Measurements from ENCODE around the gene GLDC.

The GLDC gene

DNA sequence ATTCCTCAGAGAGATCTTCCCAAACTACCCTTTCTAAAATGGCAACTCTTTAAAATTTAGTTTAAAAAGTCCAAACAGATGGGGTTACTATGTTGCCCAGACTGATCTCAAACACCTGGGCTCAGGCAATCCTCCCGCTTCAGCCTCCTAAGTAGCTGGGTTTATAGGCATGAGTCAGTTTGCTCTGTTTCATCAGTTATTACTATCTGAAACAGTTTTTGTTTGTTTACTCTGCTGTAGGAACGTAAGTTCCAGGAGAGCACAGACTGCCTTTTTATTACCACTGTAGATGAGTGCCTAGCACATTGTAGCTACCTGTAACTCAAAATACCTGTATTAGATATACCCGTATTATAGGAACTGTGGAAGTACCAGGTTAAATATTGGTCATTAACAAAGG is 143.1 kb downstream of the GLDC start:
- no peak for DNase-seq (ENCODE audit: low read depth in 1 of 2, low spot score in 1 of 2)
- Histone ChIP-seq H3K4me3 (replicated peaks; ENCODE audit: insufficient read depth, low read length) (no peak overlapping the region), H3K27me3 (ENCODE audit: insufficient read depth, poor library complexity, severe bottlenecking) (no peaks in the 10 kb centered on the region), H3K27ac (replicated peaks) (no peak overlapping the region)
- TF ChIP-seq POLR2AphosphoS5 (IDR thresholded peaks at IDR 0.05; ENCODE audit: low read depth) (no peak), SPI1 (IDR thresholded peaks at IDR 0.05; ENCODE audit: borderline replicate concordance, low read depth) (no peak), GABPA (IDR thresholded peaks at IDR 0.05; ENCODE audit: low read depth) (no peak)
- TF ChIP-seq, protein P1, sequence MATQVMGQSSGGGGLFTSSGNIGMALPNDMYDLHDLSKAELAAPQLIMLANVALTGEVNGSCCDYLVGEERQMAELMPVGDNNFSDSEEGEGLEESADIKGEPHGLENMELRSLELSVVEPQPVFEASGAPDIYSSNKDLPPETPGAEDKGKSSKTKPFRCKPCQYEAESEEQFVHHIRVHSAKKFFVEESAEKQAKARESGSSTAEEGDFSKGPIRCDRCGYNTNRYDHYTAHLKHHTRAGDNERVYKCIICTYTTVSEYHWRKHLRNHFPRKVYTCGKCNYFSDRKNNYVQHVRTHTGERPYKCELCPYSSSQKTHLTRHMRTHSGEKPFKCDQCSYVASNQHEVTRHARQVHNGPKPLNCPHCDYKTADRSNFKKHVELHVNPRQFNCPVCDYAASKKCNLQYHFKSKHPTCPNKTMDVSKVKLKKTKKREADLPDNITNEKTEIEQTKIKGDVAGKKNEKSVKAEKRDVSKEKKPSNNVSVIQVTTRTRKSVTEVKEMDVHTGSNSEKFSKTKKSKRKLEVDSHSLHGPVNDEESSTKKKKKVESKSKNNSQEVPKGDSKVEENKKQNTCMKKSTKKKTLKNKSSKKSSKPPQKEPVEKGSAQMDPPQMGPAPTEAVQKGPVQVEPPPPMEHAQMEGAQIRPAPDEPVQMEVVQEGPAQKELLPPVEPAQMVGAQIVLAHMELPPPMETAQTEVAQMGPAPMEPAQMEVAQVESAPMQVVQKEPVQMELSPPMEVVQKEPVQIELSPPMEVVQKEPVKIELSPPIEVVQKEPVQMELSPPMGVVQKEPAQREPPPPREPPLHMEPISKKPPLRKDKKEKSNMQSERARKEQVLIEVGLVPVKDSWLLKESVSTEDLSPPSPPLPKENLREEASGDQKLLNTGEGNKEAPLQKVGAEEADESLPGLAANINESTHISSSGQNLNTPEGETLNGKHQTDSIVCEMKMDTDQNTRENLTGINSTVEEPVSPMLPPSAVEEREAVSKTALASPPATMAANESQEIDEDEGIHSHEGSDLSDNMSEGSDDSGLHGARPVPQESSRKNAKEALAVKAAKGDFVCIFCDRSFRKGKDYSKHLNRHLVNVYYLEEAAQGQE (IDR thresholded peaks at IDR 0.05; ENCODE audit: insufficient replicate concordance, low read depth), result no peak

DNA sequence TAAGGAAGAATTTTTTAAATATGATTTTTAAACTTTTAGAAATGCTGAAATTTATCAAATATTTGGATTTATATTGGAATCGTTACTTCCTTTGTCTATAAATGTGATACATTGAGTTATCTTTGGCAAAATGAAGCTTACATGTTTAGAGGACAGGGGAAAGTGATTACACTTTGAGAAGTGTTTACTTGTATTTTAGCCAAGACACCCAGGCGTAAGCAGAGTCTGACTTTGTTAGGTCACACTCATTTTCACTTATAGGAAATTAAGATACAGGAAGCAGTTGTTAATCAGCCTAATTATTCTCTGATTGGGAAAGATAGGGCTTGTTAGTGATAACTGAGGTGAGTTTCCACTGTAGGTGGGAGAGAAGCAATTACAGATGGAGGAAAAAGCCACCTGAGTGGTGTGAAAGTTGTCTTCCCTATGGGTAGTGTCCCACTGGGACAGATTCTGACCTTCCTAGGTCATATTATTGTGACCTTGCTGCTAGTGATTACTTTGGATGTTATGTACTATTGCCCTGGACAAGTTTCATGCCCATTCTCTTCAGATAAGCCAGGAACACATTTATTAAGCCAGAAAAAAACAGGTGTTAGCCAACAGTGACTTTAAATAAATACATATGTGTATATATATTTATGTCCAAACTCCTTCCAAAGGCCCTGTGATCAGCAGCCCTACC is 143.9 kb downstream of the GLDC start:
- no peaks in the 10 kb centered on the region for H3K27me3 ChIP-seq (ENCODE audit: insufficient read depth, poor library complexity, severe bottlenecking)
- no peak for DNase-seq (ENCODE audit: low read depth in 1 of 2, low spot score in 1 of 2)
- TF ChIP-seq, protein P1 (IDR thresholded peaks at IDR 0.05; ENCODE audit: insufficient replicate concordance, low read depth), result no peak
- TF ChIP-seq GABPA (IDR thresholded peaks at IDR 0.05; ENCODE audit: low read depth) (no peak), POLR2AphosphoS5 (IDR thresholded peaks at IDR 0.05; ENCODE audit: low read depth) (no peak)
- no peak overlapping the region for H3K27ac ChIP-seq (replicated peaks)
- H3K4me3 ChIP-seq (replicated peaks; ENCODE audit: insufficient read depth, low read length), result no peak overlapping the region

DNA sequence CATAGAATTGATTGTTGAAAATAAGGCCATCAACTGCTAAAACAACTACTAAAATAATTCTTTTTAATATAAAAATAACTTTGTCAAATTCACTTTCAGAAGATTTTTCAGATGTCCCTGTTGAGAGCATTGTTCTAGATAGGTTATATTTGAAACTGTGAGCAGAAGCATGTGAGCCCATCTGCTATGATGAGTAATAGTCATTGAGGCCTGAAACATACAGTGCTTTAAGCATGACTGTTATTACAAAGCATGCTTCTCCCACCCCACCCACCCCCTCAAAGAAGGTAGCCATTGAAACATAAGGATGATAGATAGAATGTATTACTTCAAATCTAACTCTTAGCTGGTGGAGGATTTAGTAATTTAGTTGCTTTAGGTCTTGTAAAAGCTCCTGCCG is 146.5 kb downstream of the GLDC start:
- no peak overlapping the region for H3K27ac ChIP-seq (replicated peaks)
- no peaks in the 10 kb centered on the region for H3K27me3 ChIP-seq (ENCODE audit: insufficient read depth, poor library complexity, severe bottlenecking)
- DNase-seq (ENCODE audit: low read depth in 1 of 2, low spot score in 1 of 2), result no peak
- no peak for TF ChIP-seq SPI1 (IDR thresholded peaks at IDR 0.05; ENCODE audit: borderline replicate concordance, low read depth)
- no peak for TF ChIP-seq GABPA (IDR thresholded peaks at IDR 0.05; ENCODE audit: low read depth)
- TF ChIP-seq, protein P2, sequence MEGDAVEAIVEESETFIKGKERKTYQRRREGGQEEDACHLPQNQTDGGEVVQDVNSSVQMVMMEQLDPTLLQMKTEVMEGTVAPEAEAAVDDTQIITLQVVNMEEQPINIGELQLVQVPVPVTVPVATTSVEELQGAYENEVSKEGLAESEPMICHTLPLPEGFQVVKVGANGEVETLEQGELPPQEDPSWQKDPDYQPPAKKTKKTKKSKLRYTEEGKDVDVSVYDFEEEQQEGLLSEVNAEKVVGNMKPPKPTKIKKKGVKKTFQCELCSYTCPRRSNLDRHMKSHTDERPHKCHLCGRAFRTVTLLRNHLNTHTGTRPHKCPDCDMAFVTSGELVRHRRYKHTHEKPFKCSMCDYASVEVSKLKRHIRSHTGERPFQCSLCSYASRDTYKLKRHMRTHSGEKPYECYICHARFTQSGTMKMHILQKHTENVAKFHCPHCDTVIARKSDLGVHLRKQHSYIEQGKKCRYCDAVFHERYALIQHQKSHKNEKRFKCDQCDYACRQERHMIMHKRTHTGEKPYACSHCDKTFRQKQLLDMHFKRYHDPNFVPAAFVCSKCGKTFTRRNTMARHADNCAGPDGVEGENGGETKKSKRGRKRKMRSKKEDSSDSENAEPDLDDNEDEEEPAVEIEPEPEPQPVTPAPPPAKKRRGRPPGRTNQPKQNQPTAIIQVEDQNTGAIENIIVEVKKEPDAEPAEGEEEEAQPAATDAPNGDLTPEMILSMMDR (IDR thresholded peaks at IDR 0.05; ENCODE audit: insufficient read depth, low read length), result no peak
- TF ChIP-seq, protein P1 (IDR thresholded peaks at IDR 0.05; ENCODE audit: insufficient replicate concordance, low read depth), result no peak
- TF ChIP-seq POLR2AphosphoS5 (IDR thresholded peaks at IDR 0.05; ENCODE audit: low read depth), result no peak
- no peak overlapping the region for H3K4me3 ChIP-seq (replicated peaks; ENCODE audit: insufficient read depth, low read length)

DNA sequence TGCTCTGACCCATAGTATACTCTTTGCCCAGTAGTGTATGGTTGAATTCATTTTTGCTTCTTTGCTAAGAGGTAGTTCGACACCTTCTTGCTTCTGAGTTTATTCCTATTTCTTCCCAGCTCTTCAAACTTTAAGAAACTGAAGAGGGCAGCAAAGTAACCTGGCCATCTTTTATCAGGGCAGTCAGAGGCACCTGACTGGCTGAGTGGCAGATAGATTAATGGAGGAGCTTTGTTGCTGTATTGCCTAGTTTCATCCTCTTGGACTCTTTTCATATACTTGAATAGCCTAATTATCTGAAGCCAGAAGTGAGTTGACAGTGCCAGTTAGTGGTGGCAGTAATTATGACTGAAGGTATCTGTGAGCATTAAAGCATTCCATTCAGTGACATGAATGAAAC is 150.1 kb downstream of the GLDC start:
- H3K4me3 ChIP-seq (replicated peaks; ENCODE audit: insufficient read depth, low read length), result no peak overlapping the region
- DNase-seq (ENCODE audit: low read depth in 1 of 2, low spot score in 1 of 2), result no peak
- no peak overlapping the region for H3K27ac ChIP-seq (replicated peaks)
- TF ChIP-seq GABPA (IDR thresholded peaks at IDR 0.05; ENCODE audit: low read depth) (no peak), SPI1 (IDR thresholded peaks at IDR 0.05; ENCODE audit: borderline replicate concordance, low read depth) (no peak), POLR2AphosphoS5 (IDR thresholded peaks at IDR 0.05; ENCODE audit: low read depth) (no peak)
- TF ChIP-seq, protein P1 (IDR thresholded peaks at IDR 0.05; ENCODE audit: insufficient replicate concordance, low read depth), result no peak
- TF ChIP-seq, protein P2 (IDR thresholded peaks at IDR 0.05; ENCODE audit: insufficient read depth, low read length), result no peak
- no peaks in the 10 kb centered on the region for H3K27me3 ChIP-seq (ENCODE audit: insufficient read depth, poor library complexity, severe bottlenecking)
